SIG-M5 (cell line): ENCODE results near the gene MYH7B.

Source experiments
- DNase-seq: peaks from one replicate; lab custom pipeline; 2025; lab: John Stamatoyannopoulos, UW

Gene MYH7B

DNA sequence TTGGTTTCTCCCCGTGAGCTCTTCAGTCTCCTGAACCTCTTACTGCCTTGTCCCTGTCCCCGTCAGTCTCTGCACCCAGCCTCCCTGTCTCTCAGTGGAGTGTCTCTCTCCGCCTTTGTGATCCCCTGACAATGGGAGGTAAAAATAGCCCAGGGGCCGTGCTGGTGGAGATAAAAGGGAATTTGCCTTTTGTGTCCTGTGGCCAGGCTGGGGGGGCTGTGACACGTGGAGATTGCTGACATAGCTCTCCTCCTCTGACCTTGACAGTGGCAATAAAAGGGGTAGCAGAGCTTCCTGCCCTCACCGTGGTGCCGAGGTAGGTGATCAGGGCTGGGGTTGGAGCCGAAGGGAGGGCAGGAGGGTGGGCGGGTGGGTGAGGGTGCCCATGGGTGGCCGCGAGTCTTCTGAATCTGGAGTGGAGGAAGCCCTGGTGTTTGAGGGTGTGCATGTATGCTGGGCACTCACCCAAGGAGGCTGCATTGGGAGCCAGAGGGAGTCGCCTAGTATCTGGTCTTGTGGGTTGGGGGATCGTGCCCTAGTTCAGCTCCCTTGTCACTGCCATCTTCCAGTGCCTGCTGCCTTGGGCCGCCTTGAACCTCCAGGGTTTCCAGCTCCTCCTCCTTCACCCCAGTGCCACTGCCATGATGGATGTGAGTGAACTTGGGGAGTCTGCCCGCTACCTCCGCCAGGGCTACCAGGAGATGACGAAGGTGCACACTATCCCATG is 21.9 kb downstream of the MYH7B start:
- no peak for DNase-seq

GRCh38 chr20:34978092-34978744 is 22.6 kb downstream of the MYH7B start:
- DNase-seq, result no peak

DNA sequence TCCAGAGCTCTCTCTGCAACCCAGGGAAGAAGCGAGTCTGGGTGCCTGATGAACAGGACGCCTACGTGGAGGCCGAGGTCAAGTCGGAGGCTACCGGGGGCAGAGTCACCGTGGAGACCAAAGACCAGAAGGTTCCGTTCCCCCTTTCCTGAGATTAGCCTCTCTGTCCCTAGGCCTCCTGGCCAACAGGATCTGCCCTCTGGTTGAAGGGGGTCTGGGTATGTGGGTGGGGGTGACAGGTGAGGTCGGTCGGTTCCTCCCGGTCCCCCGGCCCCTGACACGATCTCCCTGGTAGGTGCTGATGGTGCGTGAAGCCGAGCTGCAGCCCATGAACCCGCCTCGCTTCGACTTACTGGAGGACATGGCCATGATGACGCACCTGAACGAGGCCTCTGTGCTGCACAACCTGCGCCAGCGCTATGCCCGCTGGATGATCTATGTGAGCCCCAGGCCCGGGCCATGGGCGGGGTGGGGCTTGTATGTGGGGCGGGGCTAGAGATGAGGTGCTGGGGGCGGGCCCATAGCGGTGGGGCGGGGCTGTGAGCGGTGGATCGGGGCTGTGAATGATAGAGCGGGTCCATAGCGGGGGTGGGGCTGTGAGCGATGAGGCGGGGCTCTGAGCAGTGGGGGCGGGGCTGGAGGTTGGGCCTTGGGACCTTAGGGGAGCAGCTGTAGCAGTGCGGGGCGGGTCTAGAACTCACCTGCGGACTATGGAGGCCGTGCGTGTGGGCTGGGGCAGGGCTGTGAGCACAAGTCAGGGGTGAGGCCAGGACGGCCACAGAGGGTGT is 23.9 kb downstream of the MYH7B start:
- DNase-seq, result no peak

DNA sequence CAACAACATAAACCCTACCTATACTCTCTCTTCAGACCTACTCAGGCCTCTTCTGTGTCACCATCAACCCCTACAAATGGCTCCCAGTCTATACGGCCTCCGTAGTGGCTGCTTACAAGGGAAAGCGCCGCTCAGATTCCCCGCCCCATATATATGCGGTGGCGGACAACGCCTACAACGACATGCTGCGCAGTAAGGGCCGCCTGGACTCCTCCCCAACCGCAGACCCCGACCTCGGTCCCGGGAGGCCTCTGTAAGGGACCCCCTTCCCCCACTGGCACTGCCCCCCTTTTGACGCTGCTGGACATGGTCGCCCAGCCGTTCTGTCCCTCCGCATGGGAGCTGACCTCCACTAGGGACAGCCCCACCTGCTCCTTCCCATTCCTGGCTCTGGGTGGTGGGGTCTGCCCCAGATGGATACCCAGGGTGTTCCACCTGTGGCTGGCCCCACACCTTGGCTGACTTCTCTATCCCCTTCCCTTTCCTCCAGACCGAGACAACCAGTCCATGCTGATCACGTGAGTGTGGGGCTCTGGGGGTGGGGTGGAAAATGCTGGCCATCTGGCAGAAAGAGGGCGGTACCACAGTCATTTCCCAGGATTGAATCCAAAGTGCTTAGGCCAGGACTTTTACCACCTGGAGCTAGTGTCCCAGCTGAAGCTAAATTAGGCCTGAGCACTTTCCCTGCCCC is 25.0 kb downstream of the MYH7B start:
- no peak for DNase-seq

DNA sequence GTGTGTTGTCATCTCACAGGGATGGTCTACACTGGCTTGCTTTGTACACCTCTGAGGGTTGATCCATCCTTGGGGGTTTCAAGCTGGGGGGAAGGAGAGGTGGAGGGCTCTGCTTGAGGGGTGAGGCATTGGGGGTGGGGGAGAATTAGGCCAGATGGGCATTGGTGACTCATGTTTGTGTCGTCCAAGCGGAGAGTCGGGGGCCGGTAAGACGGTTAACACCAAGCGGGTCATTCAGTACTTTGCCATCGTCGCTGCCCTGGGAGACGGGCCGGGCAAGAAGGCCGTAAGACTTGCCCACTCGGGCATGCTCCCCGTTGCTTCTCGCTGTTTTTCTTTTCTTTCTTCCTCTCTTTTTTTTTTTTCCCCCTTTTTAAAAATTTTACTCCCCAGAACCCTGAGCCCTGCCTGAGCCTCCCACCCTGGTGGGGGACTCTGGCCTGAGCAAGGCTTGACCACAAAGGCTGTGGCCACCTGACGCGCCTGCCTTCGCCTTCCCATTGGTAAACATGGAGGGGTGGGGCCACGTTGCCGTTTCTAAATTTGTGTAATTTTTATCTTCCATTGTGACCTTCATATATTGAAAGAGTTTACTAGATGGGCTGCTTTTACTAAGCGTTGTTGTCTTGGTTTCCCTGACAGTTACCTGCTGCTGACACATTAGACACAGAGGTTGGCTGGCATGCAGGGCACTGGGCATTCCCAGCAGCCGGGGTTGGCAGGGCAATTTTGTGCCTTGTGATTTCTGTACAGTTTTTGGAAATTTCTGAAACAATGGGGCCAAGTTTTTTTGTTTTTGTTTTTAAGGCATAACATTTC is 26.8 kb downstream of the MYH7B start:
- no peak for DNase-seq

GRCh38 chr20:34983089-34983820 is 27.6 kb downstream of the MYH7B start:
- no peak for DNase-seq

GRCh38 chr20:34983995-34984735 is 28.5 kb downstream of the MYH7B start:
- no peak for DNase-seq

GRCh38 chr20:34984756-34985261 is 29.1 kb downstream of the MYH7B start:
- DNase-seq, result no peak

DNA sequence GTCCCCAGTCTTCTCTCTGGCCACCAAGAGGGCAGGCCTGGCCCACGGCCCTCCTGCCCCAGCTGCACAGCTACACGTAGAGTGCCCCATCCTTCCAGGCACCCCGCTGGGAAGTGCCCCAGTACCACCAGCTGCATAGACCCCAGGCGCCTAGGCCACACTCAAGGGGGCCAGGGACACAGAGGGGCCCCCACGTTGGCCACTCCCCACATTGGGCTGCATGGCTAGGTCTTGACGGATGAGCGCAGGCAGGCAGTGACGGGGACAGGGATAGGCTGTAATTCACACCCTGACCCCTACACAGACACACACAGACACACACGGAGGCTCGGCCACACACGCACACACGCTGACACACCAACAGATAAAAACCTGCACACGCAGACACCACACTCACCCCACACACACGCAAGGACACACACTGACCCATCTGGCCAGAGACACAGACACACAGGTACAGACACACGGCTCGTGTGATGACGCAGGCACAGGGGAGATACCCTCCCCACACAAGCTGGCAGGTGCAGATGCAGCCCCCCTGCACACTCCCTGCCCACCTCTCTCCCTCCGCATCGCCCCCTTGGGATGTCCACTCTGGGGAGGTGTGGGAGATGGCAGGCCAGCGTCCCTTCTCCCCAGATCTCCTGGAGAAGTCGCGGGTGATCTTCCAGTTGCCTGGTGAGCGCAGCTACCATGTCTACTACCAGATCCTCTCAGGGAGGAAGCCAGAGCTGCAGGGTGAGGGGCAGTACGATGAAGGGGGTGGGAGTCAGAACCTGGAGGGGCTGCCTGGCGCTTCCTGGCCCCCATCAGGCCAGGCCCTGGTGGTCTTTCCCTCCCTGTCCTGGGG is 30.0 kb downstream of the MYH7B start:
- no peak for DNase-seq

GRCh38 chr20:34986311-34987287 is 30.9 kb downstream of the MYH7B start:
- no peak for DNase-seq

DNA sequence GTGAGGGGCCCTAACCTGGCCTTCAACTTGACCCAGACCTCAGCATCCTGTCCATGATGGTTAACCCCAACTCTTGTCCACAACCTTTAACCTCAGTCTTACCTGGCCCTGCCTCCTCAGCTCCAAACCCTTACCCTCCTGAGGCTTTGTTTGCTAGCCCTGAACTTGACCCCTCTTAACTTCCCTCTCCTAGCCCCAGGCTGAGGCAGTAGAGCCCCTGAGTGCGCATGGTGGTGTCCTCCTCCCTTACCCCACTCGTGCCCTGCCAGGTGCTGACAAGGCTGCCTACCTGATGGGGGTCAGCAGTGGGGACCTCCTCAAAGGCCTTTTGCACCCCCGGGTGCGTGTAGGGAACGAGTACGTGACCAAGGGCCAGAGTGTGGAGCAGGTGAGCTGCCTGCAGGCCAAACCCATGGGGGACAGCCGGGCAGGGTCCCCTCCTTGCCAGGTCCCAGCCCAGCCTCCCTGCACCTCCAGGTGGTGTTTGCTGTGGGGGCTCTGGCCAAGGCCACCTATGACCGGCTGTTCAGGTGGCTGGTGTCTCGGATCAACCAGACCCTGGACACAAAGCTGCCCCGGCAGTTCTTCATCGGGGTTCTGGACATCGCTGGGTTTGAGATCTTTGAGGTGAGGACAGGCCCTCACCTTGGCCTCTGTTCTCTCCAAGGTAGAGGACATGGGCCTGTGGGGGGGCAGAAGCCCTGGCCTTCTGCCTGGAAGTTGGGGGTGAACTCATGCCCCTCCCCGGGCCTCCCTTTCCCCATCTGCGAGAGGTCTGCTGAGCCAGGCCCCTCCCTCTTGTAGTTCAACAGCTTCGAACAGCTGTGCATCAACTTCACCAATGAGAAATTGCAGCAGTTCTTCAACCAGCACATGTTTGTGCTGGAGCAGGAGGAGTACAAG is 31.9 kb downstream of the MYH7B start:
- DNase-seq, result no peak

DNA sequence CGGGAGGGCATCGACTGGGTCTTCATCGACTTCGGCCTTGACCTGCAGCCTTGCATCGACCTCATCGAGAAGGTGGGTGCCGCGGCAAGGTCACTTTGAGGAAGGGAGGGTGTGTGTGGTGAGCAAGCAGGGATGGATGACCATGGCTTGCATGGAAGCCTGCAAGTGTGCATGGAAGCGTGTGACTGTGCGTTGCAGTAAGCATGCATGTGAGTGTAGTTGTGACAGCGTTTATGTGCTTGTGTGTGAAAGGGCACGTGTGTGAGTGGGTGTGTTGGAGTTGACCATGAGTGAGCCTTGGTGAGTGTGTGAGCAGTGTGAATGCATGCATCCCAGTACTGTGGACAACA is 32.5 kb downstream of the MYH7B start:
- DNase-seq, result no peak

DNA sequence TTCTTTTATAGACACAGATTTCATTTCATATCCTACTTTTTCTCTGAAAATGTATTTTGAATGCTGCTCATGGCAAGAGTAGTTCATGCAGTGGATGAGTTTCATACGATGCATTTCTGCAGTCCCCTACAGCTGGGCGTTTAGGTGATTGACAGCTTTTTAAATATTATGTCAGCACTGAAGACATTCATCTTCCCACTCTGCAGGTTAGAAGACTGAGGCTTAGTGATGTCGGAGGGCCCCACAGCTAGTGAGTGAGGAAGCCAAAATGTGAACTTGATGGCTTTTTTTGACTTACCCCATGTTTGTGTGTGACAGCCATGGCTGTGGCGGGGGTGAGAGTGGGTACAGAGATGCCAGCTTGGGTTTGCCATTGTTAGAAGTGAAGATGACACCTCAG is 33.5 kb downstream of the MYH7B start:
- DNase-seq, result no peak

DNA sequence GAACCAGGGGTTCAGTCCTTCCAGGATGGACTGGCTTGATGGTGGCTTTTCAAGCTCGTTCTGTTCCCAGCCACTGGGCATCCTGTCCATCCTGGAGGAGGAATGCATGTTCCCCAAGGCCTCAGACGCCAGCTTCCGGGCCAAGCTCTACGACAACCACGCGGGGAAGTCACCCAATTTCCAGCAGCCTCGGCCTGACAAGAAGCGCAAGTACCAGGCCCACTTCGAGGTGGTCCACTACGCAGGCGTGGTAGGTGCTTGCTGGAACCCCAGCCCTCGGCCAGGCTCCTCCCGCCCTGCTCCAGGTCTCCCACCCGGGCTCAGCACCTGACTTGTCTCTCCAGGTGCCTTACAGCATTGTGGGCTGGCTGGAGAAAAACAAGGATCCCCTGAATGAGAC is 34.0 kb downstream of the MYH7B start:
- DNase-seq, result no peak

DNA sequence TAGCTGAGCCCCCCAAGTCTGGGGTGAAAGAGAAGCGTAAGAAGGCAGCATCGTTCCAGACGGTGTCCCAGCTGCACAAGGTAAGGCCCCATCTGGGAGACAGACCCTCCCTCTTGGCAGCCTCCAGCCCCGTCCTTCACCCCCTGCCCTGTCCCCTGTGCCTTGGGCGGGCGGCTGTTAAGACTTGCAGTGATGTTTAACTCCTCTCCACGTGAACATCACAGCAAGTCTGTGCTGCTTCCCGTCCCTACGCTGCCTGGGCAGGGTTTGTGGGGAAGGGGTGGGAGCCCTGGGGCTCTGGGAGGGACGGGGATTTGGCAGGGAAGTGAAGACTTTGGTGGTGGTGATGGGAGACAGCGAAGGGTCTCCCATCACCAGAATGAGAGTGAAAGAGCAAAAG is 34.6 kb downstream of the MYH7B start:
- DNase-seq, result no peak

DNA sequence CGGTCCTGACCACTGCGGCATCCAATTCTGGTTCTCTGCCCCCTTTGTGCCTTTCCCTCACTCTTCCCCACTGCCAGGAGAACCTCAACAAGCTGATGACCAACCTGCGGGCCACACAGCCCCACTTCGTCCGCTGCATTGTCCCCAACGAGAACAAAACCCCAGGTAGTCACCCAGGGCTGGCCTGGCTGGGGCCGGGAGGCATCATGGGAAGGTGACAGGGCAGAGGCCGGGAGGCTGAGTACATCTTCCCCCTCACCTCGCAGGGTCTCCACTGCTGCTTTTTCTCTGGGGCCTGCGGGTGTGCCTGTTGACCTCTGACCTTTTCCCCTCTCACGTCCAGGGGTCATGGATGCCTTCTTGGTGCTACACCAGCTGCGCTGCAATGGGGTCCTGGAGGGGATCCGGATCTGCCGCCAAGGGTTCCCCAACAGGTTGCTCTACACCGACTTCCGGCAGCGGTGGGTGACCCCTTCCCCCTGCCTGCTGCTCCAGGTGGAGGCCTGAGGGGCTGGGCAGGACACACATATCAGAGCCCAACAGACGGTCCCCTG is 35.1 kb downstream of the MYH7B start:
- no peak for DNase-seq
